ENCODE measurements around the gene IL18R1.

DNA sequence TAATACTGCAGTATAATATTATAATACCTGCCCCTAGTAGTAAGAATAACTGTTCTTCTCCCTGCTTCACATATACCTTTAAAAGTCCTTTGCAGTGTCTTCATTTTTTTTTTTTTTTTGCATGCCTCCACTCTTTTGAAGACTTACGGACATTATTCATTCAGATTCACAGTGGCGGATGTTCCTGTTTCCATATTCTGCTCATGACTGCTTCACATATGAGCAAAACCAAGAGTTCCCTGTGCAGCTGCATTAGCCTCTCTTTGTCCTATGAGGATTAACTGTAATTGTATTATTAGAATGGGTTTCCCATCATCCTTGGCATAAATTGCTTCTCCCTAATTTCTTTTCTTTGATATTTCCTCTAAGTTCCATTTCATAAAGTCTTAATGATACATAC lies 80.1 kb downstream of the IL18R1 start:
- TF ChIP-seq, protein P1, sequence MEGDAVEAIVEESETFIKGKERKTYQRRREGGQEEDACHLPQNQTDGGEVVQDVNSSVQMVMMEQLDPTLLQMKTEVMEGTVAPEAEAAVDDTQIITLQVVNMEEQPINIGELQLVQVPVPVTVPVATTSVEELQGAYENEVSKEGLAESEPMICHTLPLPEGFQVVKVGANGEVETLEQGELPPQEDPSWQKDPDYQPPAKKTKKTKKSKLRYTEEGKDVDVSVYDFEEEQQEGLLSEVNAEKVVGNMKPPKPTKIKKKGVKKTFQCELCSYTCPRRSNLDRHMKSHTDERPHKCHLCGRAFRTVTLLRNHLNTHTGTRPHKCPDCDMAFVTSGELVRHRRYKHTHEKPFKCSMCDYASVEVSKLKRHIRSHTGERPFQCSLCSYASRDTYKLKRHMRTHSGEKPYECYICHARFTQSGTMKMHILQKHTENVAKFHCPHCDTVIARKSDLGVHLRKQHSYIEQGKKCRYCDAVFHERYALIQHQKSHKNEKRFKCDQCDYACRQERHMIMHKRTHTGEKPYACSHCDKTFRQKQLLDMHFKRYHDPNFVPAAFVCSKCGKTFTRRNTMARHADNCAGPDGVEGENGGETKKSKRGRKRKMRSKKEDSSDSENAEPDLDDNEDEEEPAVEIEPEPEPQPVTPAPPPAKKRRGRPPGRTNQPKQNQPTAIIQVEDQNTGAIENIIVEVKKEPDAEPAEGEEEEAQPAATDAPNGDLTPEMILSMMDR (IDR thresholded peaks at IDR 0.05): no peak
- TF ChIP-seq TCF7L2 (IDR thresholded peaks at IDR 0.05; ENCODE audit: low read depth, low read length) (no peak), SIN3A (IDR thresholded peaks at IDR 0.05; ENCODE audit: borderline replicate concordance, insufficient read depth, low read depth, low read length) (no peak)
